DND-41 (cell line): Measurements from ENCODE around the gene TBC1D5.

Source experiments
- CTCF ChIP-seq: IDR thresholded peaks from 2 replicates; pipeline ENCODE4 v1.5.1; 2012; ENCODE audit warnings: borderline replicate concordance, low read length, moderate library complexity, mild to moderate bottlenecking; ENCODE audit not compliant: poor library complexity, severe bottlenecking; ENCODE audit errors: extremely low read depth
- EZH2 ChIP-seq: IDR thresholded peaks from 3 replicates; pipeline ENCODE4 v1.6.1; 2012; ENCODE audit warnings: borderline replicate concordance, low read depth, mild to moderate bottlenecking, moderate library complexity, low read length, inconsistent platforms; ENCODE audit not compliant: severe bottlenecking

GRCh38 chr3:17243621-17244020 lies 498.8 kb downstream of the TBC1D5 start:
- no peak for TF ChIP-seq CTCF
- TF ChIP-seq EZH2: no peak
